NCI-H2081 treated with DMSO at 0.1 percent for 48 hours (cell line): Measurements from ENCODE around the gene JPH3.

ENCODE experiments used
- DNase-seq: peaks from one replicate; lab custom pipeline; 2025; lab: John Stamatoyannopoulos, UW

JPH3 gene

GRCh38 chr16:87626905-87627304, 24.6 kb downstream of the JPH3 start:
- no peak for DNase-seq

- DNase-seq: no peak
Observed at GRCh38 chr16:87627542-87628245, 25.4 kb downstream of the JPH3 start.

GRCh38 chr16:87628246-87628923, 26.1 kb downstream of the JPH3 start:
- DNase-seq: no peak

- DNase-seq: no peak
Observed at GRCh38 chr16:87628940-87629339, 26.6 kb downstream of the JPH3 start.

GRCh38 chr16:87631067-87631466, 28.8 kb downstream of the JPH3 start:
- no peak for DNase-seq

GRCh38 chr16:87634411-87634810, 32.1 kb downstream of the JPH3 start:
- DNase-seq: no peak

- DNase-seq: no peak
Observed at GRCh38 chr16:87635541-87636049, 33.3 kb downstream of the JPH3 start.

- DNase-seq: peak; percentile 1
Observed at GRCh38 chr16:87636050-87636684, 33.9 kb downstream of the JPH3 start.

- DNase-seq: no peak
Observed at GRCh38 chr16:87636741-87637140, 34.4 kb downstream of the JPH3 start.

- no peak for DNase-seq
Observed at GRCh38 chr16:87637357-87637756, 35.0 kb downstream of the JPH3 start.

GRCh38 chr16:87638736-87639135, 36.4 kb downstream of the JPH3 start:
- no peak for DNase-seq

- no peak for DNase-seq
Observed at GRCh38 chr16:87641721-87642120, 39.4 kb downstream of the JPH3 start.

GRCh38 chr16:87642491-87642890, 40.2 kb downstream of the JPH3 start:
- no peak for DNase-seq

- no peak for DNase-seq
Observed at GRCh38 chr16:87644186-87644585, 41.9 kb downstream of the JPH3 start.

- DNase-seq: no peak
Observed at GRCh38 chr16:87644596-87644995, 42.3 kb downstream of the JPH3 start.

- DNase-seq: no peak
Observed at GRCh38 chr16:87645802-87646201, 43.5 kb downstream of the JPH3 start.

- DNase-seq: no peak
Observed at GRCh38 chr16:87647431-87648185, 45.3 kb downstream of the JPH3 start.

- no peak for DNase-seq
Observed at GRCh38 chr16:87648236-87648635, 45.9 kb downstream of the JPH3 start.

GRCh38 chr16:87648698-87649487, 46.6 kb downstream of the JPH3 start:
- no peak for DNase-seq

- DNase-seq: no peak
Observed at GRCh38 chr16:87652386-87652785, 50.1 kb downstream of the JPH3 start.

GRCh38 chr16:87652799-87653198, 50.5 kb downstream of the JPH3 start:
- no peak for DNase-seq

GRCh38 chr16:87653234-87653633, 50.9 kb downstream of the JPH3 start:
- no peak for DNase-seq
